A549 (cell line): Measurements from ENCODE around the gene SNX15. TPM values are rescaled to one million over a fixed set of nuclear protein-coding genes. Genes with fewer than 3 reads are reported as not detected.

ENCODE experiments used
- ATAC-seq, 2 experiments: fragments of 200-7000 bp in 1 of 2; fragments of >200 bp in 1 of 2; cut with Nextera tagmentation in 1 of 2; cut with Tn5 transposase in 1 of 2; 3 replicates each; pipeline versions ENCODE4 v1.8.0 to v1.9.1; 2018 to 2020; ENCODE audit warnings: mild to moderate bottlenecking in 1 of 2, moderate library complexity in 1 of 2
- CTCF ChIA-PET: fragments of 300-600 bp; sonication (Branson Sonifier 250); formaldehyde crosslinking; extraction: SDS; loops from one replicate; lab custom pipeline; 2021; ENCODE audit warnings: antibody characterized with exemption, inconsistent platforms; lab: Yijun Ruan, JAX
- POLR2A ChIA-PET: fragments of 350-600 bp; formaldehyde crosslinking; extraction: SDS; loops from one replicate; lab custom pipeline; 2021; ENCODE audit warnings: antibody characterized with exemption, inconsistent platforms; lab: Yijun Ruan, JAX
- DNase-seq, 2 experiments: peaks; one replicate each; pipeline versions ENCODE4 v3.0.0 to v3.0.0-alpha.2; 2011 to 2016; ENCODE audit warnings: low read depth in 1 of 2, low spot score in 1 of 2
- FAIRE-seq: peaks from 2 replicates; lab custom pipeline; 2011; peaks lifted over from hg19 to GRCh38; lab: Jason Lieb, UNC
- H3K27ac ChIP-seq, 2 experiments: fragments of >200 bp; sonication (Bioruptor Twin); formaldehyde crosslinking; 3 replicates each; pipeline ENCODE4 v1.5.1; 2016 to 2017
- H3K4me1 ChIP-seq: fragments of >200 bp; sonication (Bioruptor Twin); formaldehyde crosslinking; 3 replicates; pipeline ENCODE4 v1.6.1; 2016
- H3K4me2 ChIP-seq: fragments of >200 bp; sonication (Bioruptor Twin); formaldehyde crosslinking; 3 replicates; pipeline ENCODE4 v1.6.1; 2016
- H3K4me3 ChIP-seq: fragments of >200 bp; sonication (Bioruptor Twin); formaldehyde crosslinking; 3 replicates; pipeline ENCODE4 v1.5.1; 2016
- H3K9me3 ChIP-seq: fragments of >200 bp; sonication (Bioruptor Twin); formaldehyde crosslinking; 3 replicates; pipeline ENCODE4 v1.6.1; 2016
- BHLHE40 ChIP-seq: IDR thresholded peaks from 2 replicates; pipeline ENCODE4 v1.6.1; 2012; ENCODE audit warnings: low read depth, low read length, inconsistent platforms
- E2F6 ChIP-seq: IDR thresholded peaks from 2 replicates; pipeline ENCODE4 v1.6.1; 2012; ENCODE audit warnings: low read depth, borderline replicate concordance
- ESRRA ChIP-seq: fragments of 150-350 bp; IDR thresholded peaks from 2 replicates; pipeline ENCODE4 v1.6.1; 2014; ENCODE audit warnings: mild to moderate bottlenecking, low read length, borderline replicate concordance
- FOSB ChIP-seq: fragments of 250-450 bp; sonication (Bioruptor Pico); IDR thresholded peaks from 2 replicates; pipeline ENCODE4 v1.5.0; 2020; ENCODE audit warnings: mild to moderate bottlenecking, moderate library complexity
- FOSL2 ChIP-seq, 2 experiments: fragments of 450-650 bp in 1 of 2; fragments of >200 bp in 1 of 2; sonication (Bioruptor Twin) in 1 of 2; formaldehyde crosslinking; IDR thresholded peaks; 2 replicates each; pipeline versions ENCODE4 v1.5.0 to v1.6.1; 2016 to 2020; ENCODE audit warnings: mild to moderate bottlenecking in 1 of 2, moderate library complexity in 1 of 2
- HOXB13 ChIP-seq: fragments of 250-450 bp; sonication (Bioruptor Pico); IDR thresholded peaks from 2 replicates; pipeline ENCODE4 v1.5.0; 2020; ENCODE audit warnings: low read depth, mild to moderate bottlenecking, moderate library complexity
- HOXB5 ChIP-seq: fragments of 250-450 bp; sonication (Bioruptor Pico); IDR thresholded peaks from 2 replicates; pipeline ENCODE4 v1.5.0; 2020; ENCODE audit warnings: mild to moderate bottlenecking, moderate library complexity
- KDM1A ChIP-seq: fragments of 200-600 bp; sonication (generic); IDR thresholded peaks from 2 replicates; pipeline ENCODE4 v1.6.1; 2016; ENCODE audit warnings: low read depth, mild to moderate bottlenecking
- MYC ChIP-seq: IDR thresholded peaks from 2 replicates; pipeline ENCODE4 v1.6.1; 2012; ENCODE audit warnings: mild to moderate bottlenecking, inconsistent platforms, low read length, improper control_type of control experiment, borderline replicate concordance
- PBX3 ChIP-seq: IDR thresholded peaks from 2 replicates; pipeline ENCODE4 v1.6.1; 2012
- RCOR1 ChIP-seq: fragments of 150-350 bp; IDR thresholded peaks from 2 replicates; pipeline ENCODE4 v1.6.1; 2014; ENCODE audit warnings: antibody characterized with exemption, low read length, low read depth
- TP53 ChIP-seq: fragments of 250-450 bp; sonication (Bioruptor Pico); IDR thresholded peaks from 2 replicates; pipeline ENCODE4 v1.5.0; 2021; ENCODE audit warnings: mild to moderate bottlenecking, moderate library complexity
- USF2 ChIP-seq: fragments of 450-650 bp; IDR thresholded peaks from 2 replicates; pipeline ENCODE4 v1.6.1; 2014; ENCODE audit warnings: antibody characterized with exemption
- WGBS: methylation state at CpG from one replicate; pipeline ENCODE4 v1.1.6; 2017; ENCODE audit errors: missing lambda C conversion rate; 5-methylcytosine and 5-hydroxymethylcytosine counted together
- polyA plus RNA-seq, 4 experiments: library from polyadenylated mRNA; depleted of rRNA in 3 of 4; stranded (reverse); fragments of >200 nt; fragmentation: RNase III in 1 of 4; extraction: RNeasy Plus Mini Kit Qiagen cat#74134 plus additional on column Dnase treatment in 1 of 4; gene quantifications; 2 replicates in 3 of 4; 3 replicates in 1 of 4; pipeline ENCODE4 v1.2.3, GENCODE V29; 2011 to 2017
- small RNA-seq, 6 experiments: library from RNA; depleted of rRNA; stranded (forward); fragments of <200 nt; gene quantifications; one replicate each; pipeline ENCODE3, GENCODE V24; 2012

SNX15 gene
- polyA plus RNA-seq, 2 of the 4 experiments (the other 2 are of a cell fraction) = 13.4 to 17.0 TPM

GRCh38 chr11:65089621-65090020 lies 62.4 kb downstream of the SNX15 start:
- 92% methylated on average over 4 of the region's 4 CpGs for WGBS
- ChIA-PET POLR2A (no interaction called here), CTCF (interaction anchor here (0.6 to 4.7 kb wide), 8 partner anchors 11 to 209 kb away, joined by 3 to 30 read pairs (median 4); partner anchors contain the start of genes SNX15 and TM7SF2)
- Histone ChIP-seq H3K9me3 (no peaks in the 10 kb centered on the region), H3K4me1 (peaks cover 10% of the 10 kb centered on the region), H3K4me2 (no peak overlapping the region), H3K27ac (no peak overlapping the region), H3K4me3 (no peak overlapping the region)
- DNase-seq = no peak
- no peak for FAIRE-seq
- TF ChIP-seq HOXB13 (CRISPR knock-in tag) = no peak
- no peak for TF ChIP-seq BHLHE40
- TF ChIP-seq E2F6 = no peak
- TF ChIP-seq ESRRA = no peak
- no peak for TF ChIP-seq FOSB (CRISPR knock-in tag)
- no peak for TF ChIP-seq TP53 (CRISPR knock-in tag)
- TF ChIP-seq PBX3 = no peak
- TF ChIP-seq MYC = no peak
- no peak for TF ChIP-seq FOSL2 (IDR thresholded peaks at IDR 0.05)
- TF ChIP-seq FOSL2 (CRISPR knock-in tag; IDR thresholded peaks at IDR 0.05) = no peak
- TF ChIP-seq RCOR1 = no peak
- no peak for TF ChIP-seq HOXB5
- TF ChIP-seq USF2 = no peak
- no peak for TF ChIP-seq KDM1A
- no peak for ATAC-seq

Small RNA genes within 50 kb of the gene (small RNA-seq; reads per million reads assigned to genes)
- 0 reads per million in 6 experiments for gene MIR6879
- 0 to 0.19 (median 0) reads per million in 6 experiments for gene SNX15

Other genes with a start within 250 kb of the SNX15 start
- 88.8 and 104 TPM in 2 replicates for gene SF1, start 248.9 kb upstream of the SNX15 start, polyA plus RNA-seq (2011; rRNA removed)
- 268 to 341 TPM (median 310 TPM) in 3 replicates for gene SF1, start 248.9 kb upstream of the SNX15 start, polyA plus RNA-seq (2017; fragmentation: RNase III; extraction: RNeasy Plus Mini Kit Qiagen cat#74134 plus additional on column Dnase treatment)
- 9.4 and 10.2 TPM in 2 replicates for gene MAP4K2, start 224.2 kb upstream of the SNX15 start, polyA plus RNA-seq (2011; rRNA removed)
- gene MAP4K2, start 224.2 kb upstream of the SNX15 start, polyA plus RNA-seq (2017; fragmentation: RNase III; extraction: RNeasy Plus Mini Kit Qiagen cat#74134 plus additional on column Dnase treatment) = 8.4 to 10.6 TPM (median 9.9 TPM) in 3 replicates
- gene MEN1, start 216.9 kb upstream of the SNX15 start, polyA plus RNA-seq (2011; rRNA removed) = 17.0 and 18.5 TPM in 2 replicates
- gene MEN1, start 216.9 kb upstream of the SNX15 start, polyA plus RNA-seq (2017; fragmentation: RNase III; extraction: RNeasy Plus Mini Kit Qiagen cat#74134 plus additional on column Dnase treatment) = 30.2 to 35.5 TPM (median 34.7 TPM) in 3 replicates
- gene CDC42BPG, start 182.8 kb upstream of the SNX15 start, polyA plus RNA-seq (2011; rRNA removed) = 0.35 and 0.50 TPM in 2 replicates
- 1.0 to 1.1 TPM (median 1.0 TPM) in 3 replicates for gene CDC42BPG, start 182.8 kb upstream of the SNX15 start, polyA plus RNA-seq (2017; fragmentation: RNase III; extraction: RNeasy Plus Mini Kit Qiagen cat#74134 plus additional on column Dnase treatment)
- gene EHD1, start 148.8 kb upstream of the SNX15 start, polyA plus RNA-seq (2011; rRNA removed) = 25.9 and 27.7 TPM in 2 replicates
- 37.8 to 52.4 TPM (median 43.4 TPM) in 3 replicates for gene EHD1, start 148.8 kb upstream of the SNX15 start, polyA plus RNA-seq (2017; fragmentation: RNase III; extraction: RNeasy Plus Mini Kit Qiagen cat#74134 plus additional on column Dnase treatment)
- 3.1 and 4.0 TPM in 2 replicates for gene ATG2A, start 110.2 kb upstream of the SNX15 start, polyA plus RNA-seq (2011; rRNA removed)
- gene ATG2A, start 110.2 kb upstream of the SNX15 start, polyA plus RNA-seq (2017; fragmentation: RNase III; extraction: RNeasy Plus Mini Kit Qiagen cat#74134 plus additional on column Dnase treatment) = 10.7 to 13.4 TPM (median 12.8 TPM) in 3 replicates
- gene PPP2R5B, start 102.8 kb upstream of the SNX15 start, polyA plus RNA-seq (2011; rRNA removed) = 6.9 and 11.1 TPM in 2 replicates
- gene PPP2R5B, start 102.8 kb upstream of the SNX15 start, polyA plus RNA-seq (2017; fragmentation: RNase III; extraction: RNeasy Plus Mini Kit Qiagen cat#74134 plus additional on column Dnase treatment) = 3.9 to 6.1 TPM (median 5.7 TPM) in 3 replicates
- gene GPHA2, start 91.5 kb upstream of the SNX15 start, polyA plus RNA-seq (2011; rRNA removed) = not detected in 2 replicates
- gene GPHA2, start 91.5 kb upstream of the SNX15 start, polyA plus RNA-seq (2017; fragmentation: RNase III; extraction: RNeasy Plus Mini Kit Qiagen cat#74134 plus additional on column Dnase treatment) = not detected in 3 replicates
- gene MAJIN, start 55.3 kb upstream of the SNX15 start, polyA plus RNA-seq (2011; rRNA removed) = 0.12 and 0.24 TPM in 2 replicates
- gene MAJIN, start 55.3 kb upstream of the SNX15 start, polyA plus RNA-seq (2017; fragmentation: RNase III; extraction: RNeasy Plus Mini Kit Qiagen cat#74134 plus additional on column Dnase treatment) = not detected in 3 replicates
- 0.67 and 0.79 TPM in 2 replicates for gene BATF2, start 30.5 kb upstream of the SNX15 start, polyA plus RNA-seq (2011; rRNA removed)
- 0.21 to 0.35 TPM (median 0.29 TPM) in 3 replicates for gene BATF2, start 30.5 kb upstream of the SNX15 start, polyA plus RNA-seq (2017; fragmentation: RNase III; extraction: RNeasy Plus Mini Kit Qiagen cat#74134 plus additional on column Dnase treatment)
- gene ARL2, start 13.3 kb upstream of the SNX15 start, polyA plus RNA-seq (2011; rRNA removed) = 117 and 129 TPM in 2 replicates
- 136 to 166 TPM (median 160 TPM) in 3 replicates for gene ARL2, start 13.3 kb upstream of the SNX15 start, polyA plus RNA-seq (2017; fragmentation: RNase III; extraction: RNeasy Plus Mini Kit Qiagen cat#74134 plus additional on column Dnase treatment)
- gene SAC3D1, start 13.8 kb downstream of the SNX15 start, polyA plus RNA-seq (2011; rRNA removed) = 9.4 and 12.9 TPM in 2 replicates
- gene SAC3D1, start 13.8 kb downstream of the SNX15 start, polyA plus RNA-seq (2017; fragmentation: RNase III; extraction: RNeasy Plus Mini Kit Qiagen cat#74134 plus additional on column Dnase treatment) = 29.0 to 31.0 TPM (median 30.4 TPM) in 3 replicates
- not detected in 2 replicates for gene NAALADL1, start 31.1 kb downstream of the SNX15 start, polyA plus RNA-seq (2011; rRNA removed)
- not detected in 3 replicates for gene NAALADL1, start 31.1 kb downstream of the SNX15 start, polyA plus RNA-seq (2017; fragmentation: RNase III; extraction: RNeasy Plus Mini Kit Qiagen cat#74134 plus additional on column Dnase treatment)
- 28.0 and 30.9 TPM in 2 replicates for gene CDCA5, start 56.6 kb downstream of the SNX15 start, polyA plus RNA-seq (2011; rRNA removed)
- 43.1 to 46.0 TPM (median 44.1 TPM) in 3 replicates for gene CDCA5, start 56.6 kb downstream of the SNX15 start, polyA plus RNA-seq (2017; fragmentation: RNase III; extraction: RNeasy Plus Mini Kit Qiagen cat#74134 plus additional on column Dnase treatment)
- gene ZFPL1, start 56.8 kb downstream of the SNX15 start, polyA plus RNA-seq (2011; rRNA removed) = 27.7 and 30.1 TPM in 2 replicates
- gene ZFPL1, start 56.8 kb downstream of the SNX15 start, polyA plus RNA-seq (2017; fragmentation: RNase III; extraction: RNeasy Plus Mini Kit Qiagen cat#74134 plus additional on column Dnase treatment) = 29.2 to 33.5 TPM (median 31.7 TPM) in 3 replicates
- gene VPS51, start 68.8 kb downstream of the SNX15 start, polyA plus RNA-seq (2011; rRNA removed) = 37.2 and 44.7 TPM in 2 replicates
- gene VPS51, start 68.8 kb downstream of the SNX15 start, polyA plus RNA-seq (2017; fragmentation: RNase III; extraction: RNeasy Plus Mini Kit Qiagen cat#74134 plus additional on column Dnase treatment) = 46.7 to 51.7 TPM (median 51.0 TPM) in 3 replicates
- gene TM7SF2, start 84.4 kb downstream of the SNX15 start, polyA plus RNA-seq (2011; rRNA removed) = 8.2 and 9.6 TPM in 2 replicates
- gene TM7SF2, start 84.4 kb downstream of the SNX15 start, polyA plus RNA-seq (2017; fragmentation: RNase III; extraction: RNeasy Plus Mini Kit Qiagen cat#74134 plus additional on column Dnase treatment) = 6.9 to 9.7 TPM (median 8.2 TPM) in 3 replicates
- 5.5 and 6.0 TPM in 2 replicates for gene ZNHIT2, start 90.3 kb downstream of the SNX15 start, polyA plus RNA-seq (2011; rRNA removed)
- 12.4 to 14.0 TPM (median 13.5 TPM) in 3 replicates for gene ZNHIT2, start 90.3 kb downstream of the SNX15 start, polyA plus RNA-seq (2017; fragmentation: RNase III; extraction: RNeasy Plus Mini Kit Qiagen cat#74134 plus additional on column Dnase treatment)
- gene FAU, start 94.7 kb downstream of the SNX15 start, polyA plus RNA-seq (2011; rRNA removed) = 401 and 591 TPM in 2 replicates
- gene FAU, start 94.7 kb downstream of the SNX15 start, polyA plus RNA-seq (2017; fragmentation: RNase III; extraction: RNeasy Plus Mini Kit Qiagen cat#74134 plus additional on column Dnase treatment) = 866 to 893 TPM (median 878 TPM) in 3 replicates
- gene MRPL49, start 94.9 kb downstream of the SNX15 start, polyA plus RNA-seq (2011; rRNA removed) = 55.5 and 61.8 TPM in 2 replicates
- 62.7 to 65.5 TPM (median 64.5 TPM) in 3 replicates for gene MRPL49, start 94.9 kb downstream of the SNX15 start, polyA plus RNA-seq (2017; fragmentation: RNase III; extraction: RNeasy Plus Mini Kit Qiagen cat#74134 plus additional on column Dnase treatment)
- 21.4 and 50.4 TPM in 2 replicates for gene SYVN1, start 107.1 kb downstream of the SNX15 start, polyA plus RNA-seq (2011; rRNA removed)
- 22.4 to 26.9 TPM (median 25.1 TPM) in 3 replicates for gene SYVN1, start 107.1 kb downstream of the SNX15 start, polyA plus RNA-seq (2017; fragmentation: RNase III; extraction: RNeasy Plus Mini Kit Qiagen cat#74134 plus additional on column Dnase treatment)
- not detected in 2 replicates for gene SPDYC, start 142.8 kb downstream of the SNX15 start, polyA plus RNA-seq (2011; rRNA removed)
- not detected in 3 replicates for gene SPDYC, start 142.8 kb downstream of the SNX15 start, polyA plus RNA-seq (2017; fragmentation: RNase III; extraction: RNeasy Plus Mini Kit Qiagen cat#74134 plus additional on column Dnase treatment)
- gene CAPN1, start 154.5 kb downstream of the SNX15 start, polyA plus RNA-seq (2011; rRNA removed) = 63.7 and 72.6 TPM in 2 replicates
- gene CAPN1, start 154.5 kb downstream of the SNX15 start, polyA plus RNA-seq (2017; fragmentation: RNase III; extraction: RNeasy Plus Mini Kit Qiagen cat#74134 plus additional on column Dnase treatment) = 87.9 to 98.6 TPM (median 93.1 TPM) in 3 replicates
- gene POLA2, start 234.5 kb downstream of the SNX15 start, polyA plus RNA-seq (2011; rRNA removed) = 52.3 and 55.6 TPM in 2 replicates
- gene POLA2, start 234.5 kb downstream of the SNX15 start, polyA plus RNA-seq (2017; fragmentation: RNase III; extraction: RNeasy Plus Mini Kit Qiagen cat#74134 plus additional on column Dnase treatment) = 33.8 to 34.5 TPM (median 34.1 TPM) in 3 replicates